ENCODE results near the gene SHANK1. TPM values are rescaled to one million over a fixed set of nuclear protein-coding genes. Genes with fewer than 3 reads are reported as not detected.
"Not testable (repeated sequence)": the region's sequence is repeated elsewhere in the genome, so short reads cannot be mapped to it uniquely, and the experiment has no call there.

Gene SHANK1
- total RNA-seq: 0.25 TPM
- long read RNA-seq: 0 reads

DNA sequence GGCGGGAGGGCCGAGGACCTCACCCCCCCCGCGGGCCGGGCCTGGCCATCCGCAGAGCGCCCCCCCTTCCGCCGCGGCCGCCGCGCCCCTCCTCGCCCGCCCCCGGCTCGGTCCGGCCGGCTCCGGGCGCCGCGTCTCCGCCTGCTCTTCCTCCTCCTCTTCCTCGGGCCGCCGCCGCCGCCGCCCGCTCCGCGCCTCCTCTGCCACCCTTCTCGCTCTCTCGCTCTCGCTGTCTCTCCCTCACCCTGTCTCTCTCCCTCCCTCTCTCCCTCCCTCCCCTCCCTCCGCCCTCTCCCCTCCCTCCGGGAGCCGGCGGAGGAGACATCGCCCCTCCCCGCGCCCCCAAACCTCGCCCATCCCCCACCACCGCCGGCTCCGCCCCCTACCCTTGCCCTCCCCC, at the start of gene SHANK1:
Gene SHANK1 (minus strand): TSS at position 237 of the 400 bp plus-strand sequence. CDS start 2,883 bp downstream, outside the sequence.
- Histone ChIP-seq H3K36me3 (no peaks in the 10 kb centered on the region), H3K9me3 (replicated peaks) (no peaks in the 10 kb centered on the region), H3K4me1 (peaks cover 26% of the 10 kb centered on the region), H3K4me3 (peak within 1 kb of the TSS; percentile 58), H3K27me3 (ENCODE audit: low read depth) (peaks cover 95% of the 10 kb centered on the region), H3K27ac (replicated peaks) (no peak within 1 kb of the TSS)
- intact Hi-C loops (cut with micrococcal nuclease): no loop called here
- no peak for DNase-seq
- no peak for TF ChIP-seq CTCF (IDR thresholded peaks at IDR 0.05; ENCODE audit: borderline replicate concordance)

DNA sequence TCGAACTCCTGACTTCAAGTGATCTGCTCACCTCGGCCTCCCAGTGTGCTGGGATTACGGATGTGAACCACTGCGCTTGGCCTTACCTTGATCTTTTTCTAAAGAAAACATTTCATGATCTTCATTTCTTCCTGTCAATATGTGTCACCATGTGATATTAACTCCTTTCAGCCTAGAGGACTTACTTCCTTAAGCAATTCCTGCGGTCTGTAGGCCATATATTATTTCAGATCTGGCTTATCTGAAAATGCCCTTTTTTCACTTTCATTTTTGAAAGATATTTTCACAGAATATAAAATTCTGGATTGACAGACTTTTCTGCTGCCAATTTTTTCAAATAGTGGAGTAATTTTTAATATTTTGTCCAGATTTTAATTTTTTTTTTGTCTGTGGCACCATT, 48.7 kb upstream of the SHANK1 start:
- no peak for TF ChIP-seq CTCF (IDR thresholded peaks at IDR 0.05; ENCODE audit: borderline replicate concordance)
- no peaks in the 10 kb centered on the region for H3K36me3 ChIP-seq
- no peak overlapping the region for H3K4me3 ChIP-seq
- H3K4me1 ChIP-seq: no peaks in the 10 kb centered on the region
- peaks cover 94% of the 10 kb centered on the region for H3K27me3 ChIP-seq (ENCODE audit: low read depth)
- no peak for DNase-seq
- intact Hi-C loops (cut with micrococcal nuclease): no loop called here
- H3K27ac ChIP-seq (replicated peaks): no peak overlapping the region
- H3K9me3 ChIP-seq (replicated peaks): peaks cover 4% of the 10 kb centered on the region

DNA sequence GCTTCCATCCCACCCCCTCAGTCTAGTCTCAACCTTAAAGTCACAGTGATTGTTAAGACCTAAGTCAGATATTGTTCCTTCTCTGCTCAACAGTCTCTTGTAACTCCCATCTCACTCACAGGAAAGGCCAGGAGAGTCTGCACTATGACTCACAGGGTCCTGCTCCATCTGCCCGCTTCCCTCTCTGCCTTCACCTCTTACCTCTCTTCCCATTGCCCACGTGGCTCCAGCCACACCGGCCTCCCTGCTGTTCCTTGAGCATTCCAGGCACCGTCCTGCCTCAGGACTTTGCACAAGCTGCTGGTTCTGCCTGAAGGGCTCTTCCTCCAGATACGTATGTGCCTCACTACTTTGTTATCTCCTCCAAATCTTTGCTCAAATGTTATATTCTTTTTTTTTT, 47.7 kb upstream of the SHANK1 start:
- H3K27ac ChIP-seq (replicated peaks); intact Hi-C loops (cut with micrococcal nuclease); H3K9me3 ChIP-seq (replicated peaks); H3K36me3 ChIP-seq; H3K4me1 ChIP-seq; H3K4me3 ChIP-seq; DNase-seq: not testable (repeated sequence)
- H3K27me3 ChIP-seq (ENCODE audit: low read depth): peaks cover 95% of the 10 kb centered on the region

DNA sequence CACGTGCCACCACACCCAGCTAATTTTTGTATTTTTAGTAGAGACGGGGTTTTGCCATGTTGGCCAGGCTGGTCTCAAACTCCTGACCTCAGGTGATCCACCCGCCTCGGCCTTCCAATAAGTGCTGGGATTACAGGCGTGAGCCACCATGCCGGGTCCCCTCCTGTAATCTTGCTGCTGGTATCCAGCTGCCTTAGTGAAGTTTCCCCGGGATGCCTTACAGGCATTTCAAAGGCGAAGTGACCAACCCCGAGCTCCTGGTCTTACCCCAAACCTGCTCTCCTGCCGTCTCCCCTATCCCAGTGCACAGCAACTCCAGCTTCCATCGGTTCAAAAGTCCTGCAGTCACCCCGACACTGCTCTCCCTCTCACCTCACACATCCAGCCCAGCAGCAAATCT, 47.1 kb upstream of the SHANK1 start:
- H3K27me3 ChIP-seq (ENCODE audit: low read depth): peaks cover 95% of the 10 kb centered on the region
- H3K27ac ChIP-seq (replicated peaks); intact Hi-C loops (cut with micrococcal nuclease); H3K36me3 ChIP-seq; H3K9me3 ChIP-seq (replicated peaks); H3K4me3 ChIP-seq; H3K4me1 ChIP-seq; DNase-seq: not testable (repeated sequence)

- Histone ChIP-seq H3K4me1 (no peaks in the 10 kb centered on the region), H3K27me3 (ENCODE audit: low read depth) (peaks cover 83% of the 10 kb centered on the region), H3K36me3 (no peaks in the 10 kb centered on the region), H3K4me3 (no peak overlapping the region), H3K9me3 (replicated peaks) (peaks cover 5% of the 10 kb centered on the region), H3K27ac (replicated peaks) (no peak overlapping the region)
- intact Hi-C loops (cut with micrococcal nuclease): no loop called here
- DNase-seq: no peak
- TF ChIP-seq CTCF (IDR thresholded peaks at IDR 0.05; ENCODE audit: borderline replicate concordance): no peak
Observed at GRCh38 chr19:50764409-50764808, 44.8 kb upstream of the SHANK1 start.

DNA sequence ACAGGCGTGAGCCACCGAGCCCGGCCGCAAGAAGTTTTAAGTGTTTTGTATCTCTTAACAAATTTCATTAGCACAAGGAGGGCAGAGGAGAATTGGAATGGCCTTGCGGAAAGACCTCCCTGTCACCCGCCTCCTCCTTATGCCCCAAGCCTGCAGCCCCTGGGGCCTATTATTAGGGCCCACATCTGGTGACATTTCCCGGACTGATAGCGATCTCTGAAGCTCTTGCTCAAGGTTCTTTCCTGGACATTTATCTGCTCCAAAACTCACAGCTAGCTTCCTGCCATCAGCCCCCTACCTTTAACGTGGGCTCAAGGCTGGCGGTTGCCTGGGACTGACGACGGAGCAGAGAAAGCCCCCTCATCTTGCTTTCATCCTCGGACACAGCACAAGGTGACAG, 43.9 kb upstream of the SHANK1 start:
- H3K4me3 ChIP-seq; H3K9me3 ChIP-seq (replicated peaks); intact Hi-C loops (cut with micrococcal nuclease); H3K36me3 ChIP-seq; H3K4me1 ChIP-seq; DNase-seq; H3K27ac ChIP-seq (replicated peaks): not testable (repeated sequence)
- H3K27me3 ChIP-seq (ENCODE audit: low read depth): peaks cover 74% of the 10 kb centered on the region

DNA sequence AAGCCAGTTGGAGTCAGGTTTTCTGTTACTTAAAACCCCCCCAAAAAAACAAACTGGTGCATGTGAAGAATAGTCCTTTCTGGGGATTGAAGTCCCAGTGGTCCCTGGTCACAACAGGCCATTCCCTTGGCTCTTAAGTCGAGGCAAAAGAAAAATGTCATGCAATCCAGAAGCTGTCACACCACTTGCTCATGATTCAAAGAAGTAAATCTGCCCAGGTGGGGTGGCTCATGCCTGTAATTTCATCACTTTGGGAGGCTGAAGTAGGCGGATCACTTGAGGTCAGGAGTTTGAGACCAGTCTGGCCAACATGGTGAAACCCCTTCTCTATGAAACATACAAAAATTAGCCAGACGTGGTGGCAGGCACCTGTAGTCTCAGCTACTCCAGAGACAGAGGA, 41.9 kb upstream of the SHANK1 start:
- DNase-seq; H3K36me3 ChIP-seq; H3K27ac ChIP-seq (replicated peaks); H3K4me3 ChIP-seq; H3K9me3 ChIP-seq (replicated peaks); intact Hi-C loops (cut with micrococcal nuclease); H3K4me1 ChIP-seq: not testable (repeated sequence)
- H3K27me3 ChIP-seq (ENCODE audit: low read depth): peaks cover 74% of the 10 kb centered on the region

GRCh38 chr19:50759886-50760285, 40.3 kb upstream of the SHANK1 start:
- H3K4me3 ChIP-seq: no peak overlapping the region
- DNase-seq: no peak
- H3K27me3 ChIP-seq (ENCODE audit: low read depth): peaks cover 66% of the 10 kb centered on the region
- TF ChIP-seq CTCF (IDR thresholded peaks at IDR 0.05; ENCODE audit: borderline replicate concordance): no peak
- no peaks in the 10 kb centered on the region for H3K36me3 ChIP-seq
- H3K27ac ChIP-seq (replicated peaks): no peak overlapping the region
- H3K4me1 ChIP-seq: no peaks in the 10 kb centered on the region
- peaks cover 5% of the 10 kb centered on the region for H3K9me3 ChIP-seq (replicated peaks)
- intact Hi-C loops (cut with micrococcal nuclease): no loop called here

- DNase-seq; H3K4me1 ChIP-seq; H3K4me3 ChIP-seq; intact Hi-C loops (cut with micrococcal nuclease); H3K36me3 ChIP-seq; H3K9me3 ChIP-seq (replicated peaks); H3K27ac ChIP-seq (replicated peaks): not testable (repeated sequence)
- H3K27me3 ChIP-seq (ENCODE audit: low read depth): peaks cover 66% of the 10 kb centered on the region
Observed at GRCh38 chr19:50759076-50759475, 39.5 kb upstream of the SHANK1 start.

GRCh38 chr19:50757624-50758023, 38.0 kb upstream of the SHANK1 start:
- H3K27me3 ChIP-seq (ENCODE audit: low read depth): peaks cover 68% of the 10 kb centered on the region

More at GRCh38 chr19:50757624-50758023, 38.0 kb upstream of the SHANK1 start:
- H3K36me3 ChIP-seq; H3K27ac ChIP-seq (replicated peaks); intact Hi-C loops (cut with micrococcal nuclease); H3K4me1 ChIP-seq; H3K9me3 ChIP-seq (replicated peaks); H3K4me3 ChIP-seq; DNase-seq: not testable (repeated sequence)
